Vagina (tissue), 2 donors: ENCODE data around the gene CSF3.

ENCODE experiments used
- POLR2A ChIP-seq, 2 donors: fragments of 450-650 bp; IDR thresholded peaks; one replicate each; pipeline ENCODE4 v1.6.1; 2017; ENCODE audit warnings: antibody characterized with exemption in 2 of 2, mild to moderate bottlenecking in 2 of 2, moderate library complexity in 2 of 2
- TF ChIP-seq, protein P1 (sequence below), 3 experiments: fragments of 450-650 bp in 2 of 3; fragments of 200-600 bp in 1 of 3; sonication (generic) in 1 of 3; IDR thresholded peaks; one replicate each; pipeline ENCODE4 v1.5.1; 2017 to 2019; ENCODE audit warnings: antibody characterized with exemption in 3 of 3, mild to moderate bottlenecking in 2 of 3, moderate library complexity in 2 of 3

DNA sequence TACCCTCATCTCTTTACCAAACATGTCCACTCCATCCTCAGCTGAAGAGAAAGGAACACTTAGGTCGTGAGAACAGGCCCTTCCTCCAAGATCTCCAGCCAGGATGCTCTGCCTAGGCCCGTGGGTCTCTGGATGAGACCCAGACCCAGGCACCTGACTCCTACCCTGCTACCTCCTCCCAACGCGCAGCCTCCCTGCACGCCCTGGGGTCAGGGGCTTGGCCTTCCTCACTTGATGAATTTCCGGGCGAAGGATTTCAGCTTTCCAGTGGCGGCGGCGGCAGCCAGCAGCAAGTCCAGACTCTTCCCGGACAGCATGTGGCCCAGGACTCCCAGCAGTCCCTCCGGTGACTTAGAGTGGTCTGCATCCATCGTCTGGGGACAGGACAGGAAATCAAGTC is 13.4 kb downstream of the CSF3 start:
- no peak for TF ChIP-seq POLR2A (IDR thresholded peaks at IDR 0.05)
- TF ChIP-seq, protein P1, sequence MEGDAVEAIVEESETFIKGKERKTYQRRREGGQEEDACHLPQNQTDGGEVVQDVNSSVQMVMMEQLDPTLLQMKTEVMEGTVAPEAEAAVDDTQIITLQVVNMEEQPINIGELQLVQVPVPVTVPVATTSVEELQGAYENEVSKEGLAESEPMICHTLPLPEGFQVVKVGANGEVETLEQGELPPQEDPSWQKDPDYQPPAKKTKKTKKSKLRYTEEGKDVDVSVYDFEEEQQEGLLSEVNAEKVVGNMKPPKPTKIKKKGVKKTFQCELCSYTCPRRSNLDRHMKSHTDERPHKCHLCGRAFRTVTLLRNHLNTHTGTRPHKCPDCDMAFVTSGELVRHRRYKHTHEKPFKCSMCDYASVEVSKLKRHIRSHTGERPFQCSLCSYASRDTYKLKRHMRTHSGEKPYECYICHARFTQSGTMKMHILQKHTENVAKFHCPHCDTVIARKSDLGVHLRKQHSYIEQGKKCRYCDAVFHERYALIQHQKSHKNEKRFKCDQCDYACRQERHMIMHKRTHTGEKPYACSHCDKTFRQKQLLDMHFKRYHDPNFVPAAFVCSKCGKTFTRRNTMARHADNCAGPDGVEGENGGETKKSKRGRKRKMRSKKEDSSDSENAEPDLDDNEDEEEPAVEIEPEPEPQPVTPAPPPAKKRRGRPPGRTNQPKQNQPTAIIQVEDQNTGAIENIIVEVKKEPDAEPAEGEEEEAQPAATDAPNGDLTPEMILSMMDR (IDR thresholded peaks at IDR 0.05): no peak
